GM23338 (cell line): ENCODE data around the gene SPINDOC.

Experiments used
- EZH2 ChIP-seq: fragments of 200-600 bp; sonication (generic); IDR thresholded peaks from one replicate; pipeline ENCODE4 v1.8.0; 2017; ENCODE audit warnings: antibody characterized with exemption, mild to moderate bottlenecking, low read depth; ENCODE audit not compliant: unreplicated experiment
- EZH2phosphoT487 ChIP-seq: fragments of 200-600 bp; sonication (generic); IDR thresholded peaks from one replicate; pipeline ENCODE4 v1.8.1; 2018; ENCODE audit warnings: antibody characterized with exemption; ENCODE audit not compliant: unreplicated experiment
- JUNB ChIP-seq: IDR thresholded peaks from one replicate; pipeline ENCODE4 v1.6.1; 2016; ENCODE audit warnings: antibody characterized with exemption; ENCODE audit not compliant: unreplicated experiment
- POLR2AphosphoS5 ChIP-seq: IDR thresholded peaks from 2 replicates; pipeline ENCODE4 v1.6.1; 2016; ENCODE audit warnings: antibody characterized with exemption, low read depth
- STAT1 ChIP-seq: IDR thresholded peaks from one replicate; pipeline ENCODE4 v1.6.1; 2016; ENCODE audit warnings: antibody characterized with exemption; ENCODE audit not compliant: unreplicated experiment
- ZNF114 ChIP-seq: fragments of 250-450 bp; sonication (Bioruptor Pico); IDR thresholded peaks from 2 replicates; pipeline ENCODE4 v1.5.0; 2020; ENCODE audit warnings: mild to moderate bottlenecking, moderate library complexity
- TF ChIP-seq, protein P1 (sequence below), 2 experiments: fragments of 200-600 bp in 1 of 2; sonication (generic) in 1 of 2; conservative IDR thresholded peaks; 2 replicates each; pipeline versions ENCODE4 v1.5.1 to v1.6.1; 2016 to 2017; ENCODE audit warnings: antibody characterized with exemption in 2 of 2, low read depth in 2 of 2, mild to moderate bottlenecking in 2 of 2, moderate library complexity in 1 of 2
- TF ChIP-seq, protein P2 (sequence below): fragments of 250-450 bp; sonication (Bioruptor Pico); IDR thresholded peaks from 2 replicates; pipeline ENCODE4 v1.5.0; 2020; ENCODE audit warnings: mild to moderate bottlenecking, moderate library complexity
- TF ChIP-seq, protein P3 (sequence below): IDR thresholded peaks from one replicate; pipeline ENCODE4 v1.6.1; 2018; ENCODE audit warnings: antibody characterized with exemption; ENCODE audit not compliant: unreplicated experiment

GRCh38 chr11:63874511-63874910 lies 61.3 kb downstream of the SPINDOC start:
- TF ChIP-seq, protein P1, sequence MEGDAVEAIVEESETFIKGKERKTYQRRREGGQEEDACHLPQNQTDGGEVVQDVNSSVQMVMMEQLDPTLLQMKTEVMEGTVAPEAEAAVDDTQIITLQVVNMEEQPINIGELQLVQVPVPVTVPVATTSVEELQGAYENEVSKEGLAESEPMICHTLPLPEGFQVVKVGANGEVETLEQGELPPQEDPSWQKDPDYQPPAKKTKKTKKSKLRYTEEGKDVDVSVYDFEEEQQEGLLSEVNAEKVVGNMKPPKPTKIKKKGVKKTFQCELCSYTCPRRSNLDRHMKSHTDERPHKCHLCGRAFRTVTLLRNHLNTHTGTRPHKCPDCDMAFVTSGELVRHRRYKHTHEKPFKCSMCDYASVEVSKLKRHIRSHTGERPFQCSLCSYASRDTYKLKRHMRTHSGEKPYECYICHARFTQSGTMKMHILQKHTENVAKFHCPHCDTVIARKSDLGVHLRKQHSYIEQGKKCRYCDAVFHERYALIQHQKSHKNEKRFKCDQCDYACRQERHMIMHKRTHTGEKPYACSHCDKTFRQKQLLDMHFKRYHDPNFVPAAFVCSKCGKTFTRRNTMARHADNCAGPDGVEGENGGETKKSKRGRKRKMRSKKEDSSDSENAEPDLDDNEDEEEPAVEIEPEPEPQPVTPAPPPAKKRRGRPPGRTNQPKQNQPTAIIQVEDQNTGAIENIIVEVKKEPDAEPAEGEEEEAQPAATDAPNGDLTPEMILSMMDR (conservative IDR thresholded peaks at IDR 0.05; ENCODE audit: low read depth in 2 of 2), result no peak
- TF ChIP-seq EZH2 (no peak), POLR2AphosphoS5 (no peak), ZNF114 (CRISPR knock-in tag) (no peak), JUNB (no peak), STAT1 (no peak), EZH2phosphoT487 (no peak)
- TF ChIP-seq, protein P2, sequence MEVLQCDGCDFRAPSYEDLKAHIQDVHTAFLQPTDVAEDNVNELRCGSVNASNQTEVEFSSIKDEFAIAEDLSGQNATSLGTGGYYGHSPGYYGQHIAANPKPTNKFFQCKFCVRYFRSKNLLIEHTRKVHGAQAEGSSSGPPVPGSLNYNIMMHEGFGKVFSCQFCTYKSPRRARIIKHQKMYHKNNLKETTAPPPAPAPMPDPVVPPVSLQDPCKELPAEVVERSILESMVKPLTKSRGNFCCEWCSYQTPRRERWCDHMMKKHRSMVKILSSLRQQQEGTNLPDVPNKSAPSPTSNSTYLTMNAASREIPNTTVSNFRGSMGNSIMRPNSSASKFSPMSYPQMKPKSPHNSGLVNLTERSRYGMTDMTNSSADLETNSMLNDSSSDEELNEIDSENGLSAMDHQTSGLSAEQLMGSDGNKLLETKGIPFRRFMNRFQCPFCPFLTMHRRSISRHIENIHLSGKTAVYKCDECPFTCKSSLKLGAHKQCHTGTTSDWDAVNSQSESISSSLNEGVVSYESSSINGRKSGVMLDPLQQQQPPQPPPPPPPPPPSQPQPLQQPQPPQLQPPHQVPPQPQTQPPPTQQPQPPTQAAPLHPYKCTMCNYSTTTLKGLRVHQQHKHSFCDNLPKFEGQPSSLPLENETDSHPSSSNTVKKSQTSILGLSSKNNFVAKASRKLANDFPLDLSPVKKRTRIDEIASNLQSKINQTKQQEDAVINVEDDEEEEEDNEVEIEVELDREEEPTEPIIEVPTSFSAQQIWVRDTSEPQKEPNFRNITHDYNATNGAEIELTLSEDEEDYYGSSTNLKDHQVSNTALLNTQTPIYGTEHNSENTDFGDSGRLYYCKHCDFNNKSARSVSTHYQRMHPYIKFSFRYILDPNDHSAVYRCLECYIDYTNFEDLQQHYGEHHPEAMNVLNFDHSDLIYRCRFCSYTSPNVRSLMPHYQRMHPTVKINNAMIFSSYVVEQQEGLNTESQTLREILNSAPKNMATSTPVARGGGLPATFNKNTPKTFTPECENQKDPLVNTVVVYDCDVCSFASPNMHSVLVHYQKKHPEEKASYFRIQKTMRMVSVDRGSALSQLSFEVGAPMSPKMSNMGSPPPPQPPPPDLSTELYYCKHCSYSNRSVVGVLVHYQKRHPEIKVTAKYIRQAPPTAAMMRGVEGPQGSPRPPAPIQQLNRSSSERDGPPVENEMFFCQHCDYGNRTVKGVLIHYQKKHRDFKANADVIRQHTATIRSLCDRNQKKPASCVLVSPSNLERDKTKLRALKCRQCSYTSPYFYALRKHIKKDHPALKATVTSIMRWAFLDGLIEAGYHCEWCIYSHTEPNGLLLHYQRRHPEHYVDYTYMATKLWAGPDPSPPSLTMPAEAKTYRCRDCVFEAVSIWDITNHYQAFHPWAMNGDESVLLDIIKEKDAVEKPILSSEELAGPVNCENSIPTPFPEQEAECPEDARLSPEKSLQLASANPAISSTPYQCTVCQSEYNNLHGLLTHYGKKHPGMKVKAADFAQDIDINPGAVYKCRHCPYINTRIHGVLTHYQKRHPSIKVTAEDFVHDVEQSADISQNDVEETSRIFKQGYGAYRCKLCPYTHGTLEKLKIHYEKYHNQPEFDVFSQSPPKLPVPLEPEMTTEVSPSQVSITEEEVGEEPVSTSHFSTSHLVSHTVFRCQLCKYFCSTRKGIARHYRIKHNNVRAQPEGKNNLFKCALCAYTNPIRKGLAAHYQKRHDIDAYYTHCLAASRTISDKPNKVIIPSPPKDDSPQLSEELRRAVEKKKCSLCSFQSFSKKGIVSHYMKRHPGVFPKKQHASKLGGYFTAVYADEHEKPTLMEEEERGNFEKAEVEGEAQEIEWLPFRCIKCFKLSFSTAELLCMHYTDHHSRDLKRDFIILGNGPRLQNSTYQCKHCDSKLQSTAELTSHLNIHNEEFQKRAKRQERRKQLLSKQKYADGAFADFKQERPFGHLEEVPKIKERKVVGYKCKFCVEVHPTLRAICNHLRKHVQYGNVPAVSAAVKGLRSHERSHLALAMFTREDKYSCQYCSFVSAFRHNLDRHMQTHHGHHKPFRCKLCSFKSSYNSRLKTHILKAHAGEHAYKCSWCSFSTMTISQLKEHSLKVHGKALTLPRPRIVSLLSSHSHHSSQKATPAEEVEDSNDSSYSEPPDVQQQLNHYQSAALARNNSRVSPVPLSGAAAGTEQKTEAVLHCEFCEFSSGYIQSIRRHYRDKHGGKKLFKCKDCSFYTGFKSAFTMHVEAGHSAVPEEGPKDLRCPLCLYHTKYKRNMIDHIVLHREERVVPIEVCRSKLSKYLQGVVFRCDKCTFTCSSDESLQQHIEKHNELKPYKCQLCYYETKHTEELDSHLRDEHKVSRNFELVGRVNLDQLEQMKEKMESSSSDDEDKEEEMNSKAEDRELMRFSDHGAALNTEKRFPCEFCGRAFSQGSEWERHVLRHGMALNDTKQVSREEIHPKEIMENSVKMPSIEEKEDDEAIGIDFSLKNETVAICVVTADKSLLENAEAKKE (CRISPR knock-in tag), result no peak
- TF ChIP-seq, protein P3, sequence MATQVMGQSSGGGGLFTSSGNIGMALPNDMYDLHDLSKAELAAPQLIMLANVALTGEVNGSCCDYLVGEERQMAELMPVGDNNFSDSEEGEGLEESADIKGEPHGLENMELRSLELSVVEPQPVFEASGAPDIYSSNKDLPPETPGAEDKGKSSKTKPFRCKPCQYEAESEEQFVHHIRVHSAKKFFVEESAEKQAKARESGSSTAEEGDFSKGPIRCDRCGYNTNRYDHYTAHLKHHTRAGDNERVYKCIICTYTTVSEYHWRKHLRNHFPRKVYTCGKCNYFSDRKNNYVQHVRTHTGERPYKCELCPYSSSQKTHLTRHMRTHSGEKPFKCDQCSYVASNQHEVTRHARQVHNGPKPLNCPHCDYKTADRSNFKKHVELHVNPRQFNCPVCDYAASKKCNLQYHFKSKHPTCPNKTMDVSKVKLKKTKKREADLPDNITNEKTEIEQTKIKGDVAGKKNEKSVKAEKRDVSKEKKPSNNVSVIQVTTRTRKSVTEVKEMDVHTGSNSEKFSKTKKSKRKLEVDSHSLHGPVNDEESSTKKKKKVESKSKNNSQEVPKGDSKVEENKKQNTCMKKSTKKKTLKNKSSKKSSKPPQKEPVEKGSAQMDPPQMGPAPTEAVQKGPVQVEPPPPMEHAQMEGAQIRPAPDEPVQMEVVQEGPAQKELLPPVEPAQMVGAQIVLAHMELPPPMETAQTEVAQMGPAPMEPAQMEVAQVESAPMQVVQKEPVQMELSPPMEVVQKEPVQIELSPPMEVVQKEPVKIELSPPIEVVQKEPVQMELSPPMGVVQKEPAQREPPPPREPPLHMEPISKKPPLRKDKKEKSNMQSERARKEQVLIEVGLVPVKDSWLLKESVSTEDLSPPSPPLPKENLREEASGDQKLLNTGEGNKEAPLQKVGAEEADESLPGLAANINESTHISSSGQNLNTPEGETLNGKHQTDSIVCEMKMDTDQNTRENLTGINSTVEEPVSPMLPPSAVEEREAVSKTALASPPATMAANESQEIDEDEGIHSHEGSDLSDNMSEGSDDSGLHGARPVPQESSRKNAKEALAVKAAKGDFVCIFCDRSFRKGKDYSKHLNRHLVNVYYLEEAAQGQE, result no peak
